Liver (tissue), 2 donors: ENCODE results near the gene S100A5.
"Not testable (repeated sequence)": the region's sequence is repeated elsewhere in the genome, so short reads cannot be mapped to it uniquely, and the experiment has no call there.

Experiments
- EGR1 ChIP-seq, 2 donors: IDR thresholded peaks; 2 replicates each; pipeline ENCODE4 v1.6.1; 2016 to 2018; ENCODE audit warnings: antibody characterized with exemption in 2 of 2, low read depth in 2 of 2
- TF ChIP-seq, protein P1 (sequence below): IDR thresholded peaks from 2 replicates; pipeline ENCODE4 v1.6.1; 2016; ENCODE audit warnings: antibody characterized with exemption
- donor health status: healthy.

DNA sequence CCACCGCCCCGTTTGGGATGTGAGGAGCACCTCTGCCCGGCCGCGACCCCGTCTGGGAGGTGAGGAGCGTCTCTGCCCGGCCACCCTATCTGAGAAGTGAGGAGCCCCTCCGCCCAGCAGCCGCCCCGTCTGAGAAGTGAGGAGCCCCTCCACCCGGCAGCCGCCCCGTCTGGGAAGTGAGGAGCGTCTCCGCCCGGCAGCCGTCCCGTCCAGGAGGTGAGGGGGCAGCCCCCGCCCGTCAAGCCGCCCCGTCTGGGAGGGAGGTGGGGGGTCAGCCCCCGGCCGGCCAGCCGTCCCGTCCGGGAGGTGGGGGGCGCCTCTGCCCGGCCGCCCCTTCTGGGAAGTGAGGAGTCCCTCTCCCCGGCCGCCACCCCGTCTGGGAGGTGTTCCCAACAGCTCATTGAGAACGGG lies 34.4 kb upstream of the S100A5 start:
- TF ChIP-seq, protein P1, sequence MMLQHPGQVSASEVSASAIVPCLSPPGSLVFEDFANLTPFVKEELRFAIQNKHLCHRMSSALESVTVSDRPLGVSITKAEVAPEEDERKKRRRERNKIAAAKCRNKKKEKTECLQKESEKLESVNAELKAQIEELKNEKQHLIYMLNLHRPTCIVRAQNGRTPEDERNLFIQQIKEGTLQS, result not testable (repeated sequence)
- TF ChIP-seq EGR1 (IDR thresholded peaks at IDR 0.05; ENCODE audit: low read depth in 2 of 2), result not testable (repeated sequence)
